GM12878 (cell line): ENCODE measurements around the gene MT3. TPM values are rescaled to one million over a fixed set of nuclear protein-coding genes. Genes with fewer than 3 reads are reported as not detected.

Source experiments
- ATAC-seq: fragments of 200-7000 bp; cut with Tn5 transposase; 3 replicates; pipeline ENCODE4 v1.9.1; 2020; ENCODE audit warnings: mild to moderate bottlenecking, moderate library complexity
- BruUV-seq: library from RNA; stranded (reverse); fragments of 400-500 nt; replicated peaks from 2 replicates; lab custom pipeline; 2021; lab: Mats Ljungman, UMichigan
- CTCF ChIA-PET: fragments of 300-600 bp; sonication (Branson Sonifier 250); formaldehyde crosslinking; extraction: SDS; loops from one replicate; lab custom pipeline; 2021; ENCODE audit warnings: inconsistent platforms; lab: Yijun Ruan, JAX
- POLR2A ChIA-PET: fragments of 350-600 bp; formaldehyde crosslinking; extraction: SDS; loops from one replicate; lab custom pipeline; 2021; ENCODE audit warnings: inconsistent platforms; lab: Charles Lee
- RAD21 ChIA-PET: fragments of 300-600 bp; sonication (Branson Sonifier 250); formaldehyde crosslinking; loops from one replicate; lab custom pipeline; 2023; ENCODE audit warnings: antibody characterized with exemption; ENCODE audit not compliant: unreplicated experiment; lab: Charles Lee
- SMC1A ChIA-PET: fragments of 300-600 bp; sonication (Branson Sonifier 250); formaldehyde crosslinking; loops from one replicate; lab custom pipeline; 2023; ENCODE audit not compliant: unreplicated experiment, uncharacterized antibody; lab: Charles Lee
- DNase-seq: peaks from one replicate; pipeline ENCODE4 v3.0.0-alpha.2; 2011; ENCODE audit warnings: low read depth, low spot score
- FAIRE-seq: peaks from 3 replicates; lab custom pipeline; 2011; peaks lifted over from hg19 to GRCh38; lab: Jason Lieb, UNC
- H2AFZ ChIP-seq: 2 replicates; pipeline ENCODE4 v1.6.0; 2011; ENCODE audit warnings: low read depth, low read length, control low read depth; ENCODE audit not compliant: control insufficient read depth
- H3K27ac ChIP-seq: 2 replicates; pipeline ENCODE4 v1.5.1; 2011; ENCODE audit warnings: control low read depth; ENCODE audit not compliant: control insufficient read depth, insufficient read depth
- H3K27me3 ChIP-seq, 2 experiments: replicated peaks in 1 of 2; 2 replicates each; pipeline versions ENCODE4 v1.6.0 to v1.6.1; 2011; ENCODE audit warnings: low read length in 1 of 2; ENCODE audit not compliant: control insufficient read depth in 2 of 2, insufficient read depth in 2 of 2
- H3K36me3 ChIP-seq, 2 experiments: 2 replicates each; pipeline ENCODE4 v1.5.1; 2011; ENCODE audit warnings: low read length in 1 of 2; ENCODE audit not compliant: control insufficient read depth in 2 of 2, insufficient read depth in 2 of 2
- H3K4me1 ChIP-seq: 2 replicates; pipeline ENCODE4 v1.6.1; 2011; ENCODE audit warnings: mild to moderate bottlenecking, low read length, moderate library complexity, mixed read lengths; ENCODE audit not compliant: control insufficient read depth, insufficient read depth
- H3K4me2 ChIP-seq: 2 replicates; pipeline ENCODE4 v1.6.0; 2011; ENCODE audit warnings: control low read depth; ENCODE audit not compliant: control insufficient read depth, insufficient read depth
- H3K4me3 ChIP-seq: fragments of 200-600 bp; sonication (generic); 2 replicates; pipeline ENCODE4 v1.5.1; 2016
- H3K79me2 ChIP-seq: 2 replicates; pipeline ENCODE4 v1.6.0; 2011; ENCODE audit warnings: low read length; ENCODE audit not compliant: control insufficient read depth, insufficient read depth
- H3K9ac ChIP-seq: 2 replicates; pipeline ENCODE4 v1.8.0; 2011; ENCODE audit warnings: low read length, control low read depth, mixed read lengths; ENCODE audit not compliant: control insufficient read depth, insufficient read depth
- H3K9me3 ChIP-seq: replicated peaks from 3 replicates; pipeline ENCODE4 v1.5.1; 2011; ENCODE audit warnings: mild to moderate bottlenecking, low read length; ENCODE audit not compliant: control insufficient read depth, insufficient read depth
- H4K20me1 ChIP-seq: 2 replicates; pipeline ENCODE4 v1.6.0; 2011; ENCODE audit not compliant: control insufficient read depth, insufficient read depth
- EZH2 ChIP-seq: IDR thresholded peaks from 2 replicates; pipeline ENCODE4 v1.6.1; 2012; ENCODE audit warnings: low read depth, mild to moderate bottlenecking, control low read depth, inconsistent platforms, low read length, borderline replicate concordance; ENCODE audit not compliant: control insufficient read depth
- FOS ChIP-seq: IDR thresholded peaks from 3 replicates; pipeline ENCODE4 v1.6.1; 2011; ENCODE audit warnings: borderline replicate concordance; ENCODE audit not compliant: insufficient read length; ENCODE audit errors: extremely low read depth
- PKNOX1 ChIP-seq: fragments of 450-650 bp; IDR thresholded peaks from 2 replicates; pipeline ENCODE4 v1.6.1; 2016; ENCODE audit warnings: mild to moderate bottlenecking
- ZZZ3 ChIP-seq: IDR thresholded peaks from 2 replicates; pipeline ENCODE4 v1.6.1; 2011; ENCODE audit warnings: low read depth; ENCODE audit not compliant: control insufficient read depth, insufficient read length
- WGBS: methylation state at CpG from one replicate; pipeline ENCODE4 v1.1.6; 2016; ENCODE audit warnings: low lambda C conversion rate; ENCODE audit not compliant: insufficient replicate concordance, insufficient coverage; ENCODE audit errors: missing lambda C conversion rate; 5-methylcytosine and 5-hydroxymethylcytosine counted together
- in situ Hi-C: fragments of 300-500 bp; cut with MboI; formaldehyde crosslinking; loops from 9 replicates; pipeline ENCODE4 v1.14.3; 2018; ENCODE audit warnings: mixed read lengths
- intact Hi-C: fragments of 100-400 bp; cut with micrococcal nuclease; formaldehyde crosslinking; loops from one replicate; pipeline ENCODE4 v1.14.2; 2022; ENCODE audit not compliant: unreplicated experiment
- polyA plus RNA-seq, 11 experiments: library from polyadenylated mRNA; depleted of rRNA in 4 of 11; unstranded in 6 of 11; stranded (reverse) in 5 of 11; fragments of >200 nt; fragmentation: Nextera tagmentation in 4 of 11; fragmentation: Illumina TruSeq in 1 of 11; extraction: Ambion mirVana in 4 of 11; extraction: Trizol in 1 of 11; gene quantifications; 1 replicate in 1 of 11; 2 replicates in 10 of 11; pipeline versions ENCODE4 v1.2.1 to v1.2.3, GENCODE V29; 2011 to 2016; ENCODE audit warnings: inconsistent platforms in 2 of 11, missing spikeins in 2 of 11, low read depth in 1 of 11
- total RNA-seq, 4 experiments: library from RNA; depleted of rRNA in 3 of 4; stranded (reverse); fragments of >200 nt in 3 of 4; fragmentation: Illumina TruSeq in 1 of 4; extraction: Trizol in 1 of 4; gene quantifications; 2 replicates each; pipeline versions ENCODE4 v1.2.1 to v1.2.3, GENCODE V29; 2013 to 2021

Gene MT3
- total and polyA plus RNA-seq, 10 of the 15 experiments (the other 5 are each of a cell fraction or from before 2014, with no cell fraction given) = 0.41 TPM; not detected in 9

GRCh38 chr16:56564793-56565477 is 24.4 kb upstream of the MT3 start, which contains the start of gene MT4:
TSS of gene MT4 (plus strand) at chr16:56565073. CDS start at chr16:56565129, 56 bp downstream.
- no peak for DNase-seq
- Histone ChIP-seq H3K4me1 (no peaks in the 10 kb centered on the region), H3K9ac (no peak within 1 kb of the TSS), H3K9me3 (no peaks in the 10 kb centered on the region), H2AFZ (no peak within 1 kb of the TSS), H3K4me2 (no peak within 1 kb of the TSS), H3K27ac (no peak within 1 kb of the TSS), H3K79me2 (no peaks in the 10 kb centered on the region), H3K36me3 (no peaks in the 10 kb centered on the region), H3K4me3 (no peak within 1 kb of the TSS), H3K27me3 (no peaks in the 10 kb centered on the region; a peak in 3 of 4 replicates), H4K20me1 (no peaks in the 10 kb centered on the region)
- ChIA-PET SMC1A (interaction anchor here (1.3 kb wide), 1 partner anchor 12 kb away, joined by 4 read pairs; no protein-coding TSS in a partner anchor), CTCF (interaction anchor here (1.2 kb wide), 1 partner anchor 137 kb away, joined by 4 read pairs; no protein-coding TSS in a partner anchor), RAD21 (interaction anchor here (1.0 kb wide), 1 partner anchor 27 kb away, joined by 4 read pairs; no protein-coding TSS in a partner anchor), POLR2A (no interaction called here)
- no TSS peak for BruUV-seq
- no peak for ATAC-seq
- intact Hi-C loops (no loop called here), in situ Hi-C loops (no loop called here)
- FAIRE-seq = no peak
- WGBS = 32% methylated on average over 12 of the region's 12 CpGs
- TF ChIP-seq FOS (no peak), EZH2 (no peak), PKNOX1 (no peak), ZZZ3 (no peak)
